GM13976 (cell line): ENCODE results near the gene GRAMD4.

Experiments used
- DNase-seq: peaks from one replicate; pipeline ENCODE4 v3.0.0; 2012; ENCODE audit warnings: low spot score
- CTCF ChIP-seq: IDR thresholded peaks from 2 replicates; pipeline ENCODE4 v1.5.1; 2012; ENCODE audit warnings: borderline replicate concordance, mild to moderate bottlenecking; ENCODE audit not compliant: insufficient read depth; ENCODE audit errors: extremely low read depth, missing control alignments, control extremely low read depth
- in situ Hi-C: fragments of 300-500 bp; cut with MboI; formaldehyde crosslinking; loops from one replicate; pipeline ENCODE4 v1.12.0; 2022; ENCODE audit warnings: low sequenced_read_pairs, mixed read lengths, inconsistent platforms; ENCODE audit not compliant: unreplicated experiment

The GRAMD4 gene

GRCh38 chr22:46626911-46627805, 7.0 kb downstream of the GRAMD4 start:
- in situ Hi-C loops = no loop called here
- DNase-seq = no peak
- TF ChIP-seq CTCF = no peak

- in situ Hi-C loops = no loop called here
- no peak for DNase-seq
- no peak for TF ChIP-seq CTCF
Observed at GRCh38 chr22:46627806-46628482, 7.8 kb downstream of the GRAMD4 start.

- in situ Hi-C loops = no loop called here
- no peak for DNase-seq
- TF ChIP-seq CTCF = no peak
Observed at GRCh38 chr22:46628756-46629155, 8.6 kb downstream of the GRAMD4 start.

GRCh38 chr22:46629291-46629690, 9.1 kb downstream of the GRAMD4 start:
- in situ Hi-C loops = no loop called here
- DNase-seq = no peak
- TF ChIP-seq CTCF = no peak

GRCh38 chr22:46631113-46631512, 10.9 kb downstream of the GRAMD4 start:
- in situ Hi-C loops = no loop called here
- TF ChIP-seq CTCF = no peak
- no peak for DNase-seq

- no peak for TF ChIP-seq CTCF
- in situ Hi-C loops = no loop called here
- DNase-seq = no peak
Observed at GRCh38 chr22:46632646-46633249, 12.6 kb downstream of the GRAMD4 start.
